Panc1 (cell line): ENCODE results near the gene CHCHD3. TPM values are rescaled to one million over a fixed set of nuclear protein-coding genes. Genes with fewer than 3 reads are reported as not detected.

Experiments used
- ATAC-seq: fragments of 200-7000 bp; cut with Tn5 transposase; 2 replicates; pipeline ENCODE4 v1.9.1; 2020; ENCODE audit warnings: mild to moderate bottlenecking, moderate library complexity
- BruUV-seq: library from RNA; stranded (reverse); fragments of 400-500 nt; replicated peaks from 2 replicates; lab custom pipeline; 2021; lab: Mats Ljungman, UMichigan
- CTCF ChIA-PET: fragments of 300-600 bp; sonication (Branson Sonifier 250); formaldehyde crosslinking; loops from one replicate; lab custom pipeline; 2022; ENCODE audit warnings: antibody characterized with exemption; lab: Charles Lee
- POLR2A ChIA-PET: fragments of 300-600 bp; sonication (Branson Sonifier 250); formaldehyde crosslinking; loops from one replicate; lab custom pipeline; 2022; ENCODE audit warnings: antibody characterized with exemption; lab: Charles Lee
- DNase-seq: peaks from one replicate; pipeline ENCODE4 v3.0.0-alpha.2; 2010; ENCODE audit warnings: low read depth, low spot score
- H3K27ac ChIP-seq: 2 replicates; pipeline ENCODE4 v1.5.1; 2011; ENCODE audit warnings: mild to moderate bottlenecking, low read length, inconsistent platforms
- H3K27me3 ChIP-seq: fragments of 200-500 bp; sonication (Bioruptor generic); 2 replicates; pipeline ENCODE4 v1.6.0; 2014; ENCODE audit warnings: low read length, inconsistent platforms; ENCODE audit not compliant: control insufficient read depth, insufficient read depth
- H3K36me3 ChIP-seq: fragments of 200-500 bp; sonication (Bioruptor generic); 2 replicates; pipeline ENCODE4 v1.5.1; 2014; ENCODE audit warnings: inconsistent platforms, mild to moderate bottlenecking, low read length, moderate library complexity; ENCODE audit not compliant: control insufficient read depth, insufficient read depth
- H3K4me1 ChIP-seq: 2 replicates; pipeline ENCODE4 v1.5.1; 2011; ENCODE audit warnings: inconsistent platforms, mild to moderate bottlenecking, low read length, moderate library complexity; ENCODE audit not compliant: control insufficient read depth, insufficient read depth
- H3K4me3 ChIP-seq, 2 experiments: 2 replicates each; pipeline ENCODE4 v1.5.1; 2011 to 2012; ENCODE audit warnings: low read depth in 2 of 2, low read length in 2 of 2, mild to moderate bottlenecking in 2 of 2, inconsistent platforms in 1 of 2, moderate library complexity in 1 of 2
- H3K9me3 ChIP-seq: fragments of 200-500 bp; sonication (Bioruptor generic); 2 replicates; pipeline ENCODE4 v1.5.1; 2014; ENCODE audit warnings: low read depth, mild to moderate bottlenecking, inconsistent platforms, low read length, moderate library complexity; ENCODE audit not compliant: control insufficient read depth, insufficient read depth
- POLR2AphosphoS5 ChIP-seq: IDR thresholded peaks from 2 replicates; pipeline ENCODE4 v1.6.1; 2012; ENCODE audit warnings: mild to moderate bottlenecking, low read depth, low read length, moderate library complexity
- SIN3A ChIP-seq: IDR thresholded peaks from 2 replicates; pipeline ENCODE4 v1.6.1; 2012; ENCODE audit warnings: low read depth, mild to moderate bottlenecking, low read length, moderate library complexity, borderline replicate concordance; ENCODE audit not compliant: insufficient read depth
- TCF7L2 ChIP-seq: IDR thresholded peaks from 2 replicates; pipeline ENCODE4 v1.6.1; 2011; ENCODE audit warnings: mild to moderate bottlenecking, low read depth, low read length, inconsistent platforms
- in situ Hi-C: cut with HindIII; loops from 2 replicates; pipeline ENCODE4 v1.10.0; 2016; ENCODE audit warnings: low sequenced_read_pairs, low pct_unique_long_range_greater_than_20kb
- intact Hi-C: fragments of 100-400 bp; cut with micrococcal nuclease; formaldehyde crosslinking; loops from one replicate; pipeline ENCODE4 v1.10.0; 2022; ENCODE audit not compliant: unreplicated experiment
- total RNA-seq: library from RNA; stranded (reverse); gene quantifications from one replicate; pipeline ENCODE4 v1.2.1, GENCODE V29; 2021; ENCODE audit not compliant: unreplicated experiment
- TF ChIP-seq, protein P1 (sequence below): fragments of 450-650 bp; IDR thresholded peaks from 2 replicates; pipeline ENCODE4 v1.5.1; 2017; ENCODE audit warnings: mild to moderate bottlenecking
- TF ChIP-seq, protein P2 (sequence below), 2 experiments: IDR thresholded peaks; 2 replicates each; pipeline ENCODE4 v1.6.1; 2011 to 2012; ENCODE audit warnings: low read depth in 2 of 2, control low read depth in 1 of 2, low read length in 1 of 2, mild to moderate bottlenecking in 1 of 2, moderate library complexity in 1 of 2; ENCODE audit not compliant: insufficient read depth in 1 of 2

CHCHD3 gene
- total RNA-seq, 1 experiment from 2014 or later, result 109 TPM

DNA sequence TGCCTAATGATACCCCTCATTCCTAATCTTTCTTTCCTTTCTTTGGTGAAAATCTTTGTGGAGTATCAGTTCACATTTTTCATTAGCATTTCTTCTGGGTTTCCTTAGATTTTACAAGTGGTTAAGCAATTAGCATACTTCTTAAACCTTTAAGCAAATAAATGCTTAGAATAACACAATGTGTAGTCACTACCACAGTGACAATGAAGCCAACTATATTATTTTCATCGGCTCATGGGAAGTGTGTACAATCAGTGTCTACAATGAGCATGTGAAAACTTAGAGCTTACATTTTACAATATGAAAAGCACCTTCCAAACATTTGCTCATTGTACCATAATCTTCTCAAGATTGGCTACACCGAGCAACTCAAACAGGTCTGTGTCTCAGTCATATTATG lies 329.5 kb downstream of the CHCHD3 start:
- no peak overlapping the region for H3K4me3 ChIP-seq
- H3K4me1 ChIP-seq, result no peaks in the 10 kb centered on the region
- ATAC-seq, result no peak
- H3K27ac ChIP-seq, result no peak overlapping the region
- in situ Hi-C loops (no loop called here), intact Hi-C loops (no loop called here)
- H3K36me3 ChIP-seq, result no peaks in the 10 kb centered on the region
- no peaks in the 10 kb centered on the region for H3K9me3 ChIP-seq
- BruUV-seq, result no TSS peak
- no peak for DNase-seq
- CTCF ChIA-PET, result no interaction called here
- POLR2A ChIA-PET, result no interaction called here
- no peak for TF ChIP-seq SIN3A
- TF ChIP-seq, protein P1, sequence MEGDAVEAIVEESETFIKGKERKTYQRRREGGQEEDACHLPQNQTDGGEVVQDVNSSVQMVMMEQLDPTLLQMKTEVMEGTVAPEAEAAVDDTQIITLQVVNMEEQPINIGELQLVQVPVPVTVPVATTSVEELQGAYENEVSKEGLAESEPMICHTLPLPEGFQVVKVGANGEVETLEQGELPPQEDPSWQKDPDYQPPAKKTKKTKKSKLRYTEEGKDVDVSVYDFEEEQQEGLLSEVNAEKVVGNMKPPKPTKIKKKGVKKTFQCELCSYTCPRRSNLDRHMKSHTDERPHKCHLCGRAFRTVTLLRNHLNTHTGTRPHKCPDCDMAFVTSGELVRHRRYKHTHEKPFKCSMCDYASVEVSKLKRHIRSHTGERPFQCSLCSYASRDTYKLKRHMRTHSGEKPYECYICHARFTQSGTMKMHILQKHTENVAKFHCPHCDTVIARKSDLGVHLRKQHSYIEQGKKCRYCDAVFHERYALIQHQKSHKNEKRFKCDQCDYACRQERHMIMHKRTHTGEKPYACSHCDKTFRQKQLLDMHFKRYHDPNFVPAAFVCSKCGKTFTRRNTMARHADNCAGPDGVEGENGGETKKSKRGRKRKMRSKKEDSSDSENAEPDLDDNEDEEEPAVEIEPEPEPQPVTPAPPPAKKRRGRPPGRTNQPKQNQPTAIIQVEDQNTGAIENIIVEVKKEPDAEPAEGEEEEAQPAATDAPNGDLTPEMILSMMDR, result no peak
- TF ChIP-seq, protein P2, sequence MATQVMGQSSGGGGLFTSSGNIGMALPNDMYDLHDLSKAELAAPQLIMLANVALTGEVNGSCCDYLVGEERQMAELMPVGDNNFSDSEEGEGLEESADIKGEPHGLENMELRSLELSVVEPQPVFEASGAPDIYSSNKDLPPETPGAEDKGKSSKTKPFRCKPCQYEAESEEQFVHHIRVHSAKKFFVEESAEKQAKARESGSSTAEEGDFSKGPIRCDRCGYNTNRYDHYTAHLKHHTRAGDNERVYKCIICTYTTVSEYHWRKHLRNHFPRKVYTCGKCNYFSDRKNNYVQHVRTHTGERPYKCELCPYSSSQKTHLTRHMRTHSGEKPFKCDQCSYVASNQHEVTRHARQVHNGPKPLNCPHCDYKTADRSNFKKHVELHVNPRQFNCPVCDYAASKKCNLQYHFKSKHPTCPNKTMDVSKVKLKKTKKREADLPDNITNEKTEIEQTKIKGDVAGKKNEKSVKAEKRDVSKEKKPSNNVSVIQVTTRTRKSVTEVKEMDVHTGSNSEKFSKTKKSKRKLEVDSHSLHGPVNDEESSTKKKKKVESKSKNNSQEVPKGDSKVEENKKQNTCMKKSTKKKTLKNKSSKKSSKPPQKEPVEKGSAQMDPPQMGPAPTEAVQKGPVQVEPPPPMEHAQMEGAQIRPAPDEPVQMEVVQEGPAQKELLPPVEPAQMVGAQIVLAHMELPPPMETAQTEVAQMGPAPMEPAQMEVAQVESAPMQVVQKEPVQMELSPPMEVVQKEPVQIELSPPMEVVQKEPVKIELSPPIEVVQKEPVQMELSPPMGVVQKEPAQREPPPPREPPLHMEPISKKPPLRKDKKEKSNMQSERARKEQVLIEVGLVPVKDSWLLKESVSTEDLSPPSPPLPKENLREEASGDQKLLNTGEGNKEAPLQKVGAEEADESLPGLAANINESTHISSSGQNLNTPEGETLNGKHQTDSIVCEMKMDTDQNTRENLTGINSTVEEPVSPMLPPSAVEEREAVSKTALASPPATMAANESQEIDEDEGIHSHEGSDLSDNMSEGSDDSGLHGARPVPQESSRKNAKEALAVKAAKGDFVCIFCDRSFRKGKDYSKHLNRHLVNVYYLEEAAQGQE (IDR thresholded peaks at IDR 0.05; ENCODE audit: insufficient read depth in 1 of 2, low read depth in 2 of 2, low read length in 1 of 2), result no peak
- TF ChIP-seq TCF7L2, result no peak
- no peak for TF ChIP-seq POLR2AphosphoS5
- peaks cover 13% of the 10 kb centered on the region for H3K27me3 ChIP-seq

DNA sequence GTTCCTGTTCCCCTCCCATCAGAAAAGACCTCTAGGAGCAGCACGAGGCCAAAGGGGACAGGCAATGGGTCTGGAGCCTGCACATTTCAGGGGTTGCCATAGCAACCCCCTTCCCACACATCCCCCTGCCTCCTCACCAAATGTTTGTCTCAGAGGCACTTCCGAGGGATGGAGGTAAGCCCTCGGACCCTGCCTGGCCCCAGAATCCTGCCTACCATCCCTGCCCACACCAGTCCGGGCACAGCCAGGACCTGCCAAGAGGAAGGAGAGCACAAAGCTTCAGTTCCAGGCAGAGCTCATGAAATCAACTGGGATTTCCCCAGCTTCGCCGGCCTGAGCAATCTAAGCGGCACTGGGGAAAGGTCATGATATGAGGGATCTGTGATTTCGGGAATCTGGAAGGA lies 330.6 kb downstream of the CHCHD3 start:
- peaks cover 13% of the 10 kb centered on the region for H3K27me3 ChIP-seq
- no peaks in the 10 kb centered on the region for H3K9me3 ChIP-seq
- H3K4me1 ChIP-seq, result no peaks in the 10 kb centered on the region
- no peak overlapping the region for H3K27ac ChIP-seq
- in situ Hi-C loops, result no loop called here
- POLR2A ChIA-PET, result no interaction called here
- TF ChIP-seq TCF7L2 (no peak), SIN3A (no peak), POLR2AphosphoS5 (no peak)
- TF ChIP-seq, protein P2 (IDR thresholded peaks at IDR 0.05; ENCODE audit: insufficient read depth in 1 of 2, low read depth in 2 of 2, low read length in 1 of 2), result no peak
- TF ChIP-seq, protein P1, result no peak
- CTCF ChIA-PET, result no interaction called here
- no peak overlapping the region for H3K4me3 ChIP-seq
- ATAC-seq (no peak), DNase-seq (no peak)
- BruUV-seq, result no TSS peak
- no peaks in the 10 kb centered on the region for H3K36me3 ChIP-seq
- intact Hi-C loops, result no loop called here
